OCI-LY7 (cell line): ENCODE measurements around the gene MSL3B.

Experiments
- CTCF ChIP-seq: fragments of 200-600 bp; sonication (generic); conservative IDR thresholded peaks from 2 replicates; pipeline ENCODE4 v1.5.1; 2014; ENCODE audit warnings: mild to moderate bottlenecking, antibody characterized with exemption, low read length, moderate library complexity, mixed read lengths
- EZH2phosphoT487 ChIP-seq: fragments of 200-600 bp; sonication (generic); IDR thresholded peaks from 2 replicates; pipeline ENCODE4 v1.6.1; 2018; ENCODE audit warnings: low read depth, borderline replicate concordance, mild to moderate bottlenecking, mixed run types, antibody characterized with exemption, low read length, moderate library complexity, mixed read lengths

- TF ChIP-seq CTCF (no peak), EZH2phosphoT487 (no peak)
These were observed 44.7 kb upstream of the MSL3B start for GRCh38 chr2:233912691-233913423.
